Measurements from ENCODE around the gene KIFBP. TPM values are rescaled to one million over a fixed set of nuclear protein-coding genes. Genes with fewer than 3 reads are reported as not detected.

KIFBP gene
- total and polyA plus RNA-seq, 2 experiments from 2014 or later = 33.8 to 40.5 TPM

- H3K4me3 ChIP-seq = no peak overlapping the region
- H2AFZ ChIP-seq = no peak overlapping the region
- H4K20me1 ChIP-seq (ENCODE audit: insufficient read depth, poor library complexity, severe bottlenecking) = no peaks in the 10 kb centered on the region
- H3K4me1 ChIP-seq (ENCODE audit: insufficient read depth) = no peaks in the 10 kb centered on the region
- peak overlapping the region; percentile 58 for H3K4me2 ChIP-seq
- DNase-seq (ENCODE audit: low spot score) = peak; percentile 64
- H3K27me3 ChIP-seq = peaks cover 8% of the 10 kb centered on the region
- no peaks in the 10 kb centered on the region for H3K9me3 ChIP-seq (ENCODE audit: low read depth)
- no peaks in the 10 kb centered on the region for H3K9me2 ChIP-seq (replicated peaks; ENCODE audit: insufficient read depth)
- no peaks in the 10 kb centered on the region for H3K79me2 ChIP-seq
- no peak for TF ChIP-seq CTCF (IDR thresholded peaks at IDR 0.05; ENCODE audit: poor library complexity)
- no peak for TF ChIP-seq EZH2phosphoT487 (IDR thresholded peaks at IDR 0.05; ENCODE audit: low read depth, severe bottlenecking, unreplicated experiment)
- no peak for TF ChIP-seq EZH2 (IDR thresholded peaks at IDR 0.05; ENCODE audit: borderline replicate concordance)
- 45% methylated on average over 20 of the region's 20 CpGs for WGBS (ENCODE audit: low lambda C conversion rate, missing lambda C conversion rate)
- peak overlapping the region; percentile 63 for H3K27ac ChIP-seq
- H3K36me3 ChIP-seq (replicated peaks; ENCODE audit: insufficient read depth, low read depth) = no peaks in the 10 kb centered on the region
These were observed 72.9 kb downstream of the KIFBP start for GRCh38 chr10:69061305-69062161.

GRCh38 chr10:69062901-69063300, 74.3 kb downstream of the KIFBP start:
- no peak overlapping the region for H3K4me2 ChIP-seq
- no peaks in the 10 kb centered on the region for H3K36me3 ChIP-seq (replicated peaks; ENCODE audit: insufficient read depth, low read depth)
- no peaks in the 10 kb centered on the region for H3K79me2 ChIP-seq
- WGBS (ENCODE audit: low lambda C conversion rate, missing lambda C conversion rate) = 88% methylated on average over 5 of the region's 5 CpGs
- DNase-seq (ENCODE audit: low spot score) = no peak
- H3K27me3 ChIP-seq = peaks cover 8% of the 10 kb centered on the region
- H3K27ac ChIP-seq = no peak overlapping the region
- no peak for TF ChIP-seq CTCF (IDR thresholded peaks at IDR 0.05; ENCODE audit: poor library complexity)
- H4K20me1 ChIP-seq (ENCODE audit: insufficient read depth, poor library complexity, severe bottlenecking) = no peaks in the 10 kb centered on the region
- no peak overlapping the region for H3K4me3 ChIP-seq
- no peak overlapping the region for H2AFZ ChIP-seq
- H3K9me2 ChIP-seq (replicated peaks; ENCODE audit: insufficient read depth) = no peaks in the 10 kb centered on the region
- H3K4me1 ChIP-seq (ENCODE audit: insufficient read depth) = no peaks in the 10 kb centered on the region
- H3K9me3 ChIP-seq (ENCODE audit: low read depth) = no peaks in the 10 kb centered on the region

- 79% methylated on average over 6 of the region's 6 CpGs for WGBS (ENCODE audit: low lambda C conversion rate, missing lambda C conversion rate)
- no peak for DNase-seq (ENCODE audit: low spot score)
- Histone ChIP-seq H3K36me3 (replicated peaks; ENCODE audit: insufficient read depth, low read depth) (no peaks in the 10 kb centered on the region), H3K4me3 (no peak overlapping the region), H3K4me2 (no peak overlapping the region), H3K27me3 (peaks cover 8% of the 10 kb centered on the region), H3K4me1 (ENCODE audit: insufficient read depth) (no peaks in the 10 kb centered on the region), H2AFZ (no peak overlapping the region), H3K79me2 (no peaks in the 10 kb centered on the region), H3K27ac (no peak overlapping the region), H3K9me2 (replicated peaks; ENCODE audit: insufficient read depth) (no peaks in the 10 kb centered on the region), H3K9me3 (ENCODE audit: low read depth) (no peaks in the 10 kb centered on the region), H4K20me1 (ENCODE audit: insufficient read depth, poor library complexity, severe bottlenecking) (no peaks in the 10 kb centered on the region)
- no peak for TF ChIP-seq EZH2phosphoT487 (IDR thresholded peaks at IDR 0.05; ENCODE audit: low read depth, severe bottlenecking, unreplicated experiment)
- no peak for TF ChIP-seq CTCF (IDR thresholded peaks at IDR 0.05; ENCODE audit: poor library complexity)
- no peak for TF ChIP-seq EZH2 (IDR thresholded peaks at IDR 0.05; ENCODE audit: borderline replicate concordance)
These were observed 76.2 kb downstream of the KIFBP start for GRCh38 chr10:69064762-69065328.
